SK-N-DZ (cell line): ENCODE data around the gene CFAP100.

ENCODE experiments used
- DNase-seq: peaks from one replicate; pipeline ENCODE4 v3.0.0-alpha.2; 2015; ENCODE audit warnings: low spot score

The CFAP100 gene

DNA sequence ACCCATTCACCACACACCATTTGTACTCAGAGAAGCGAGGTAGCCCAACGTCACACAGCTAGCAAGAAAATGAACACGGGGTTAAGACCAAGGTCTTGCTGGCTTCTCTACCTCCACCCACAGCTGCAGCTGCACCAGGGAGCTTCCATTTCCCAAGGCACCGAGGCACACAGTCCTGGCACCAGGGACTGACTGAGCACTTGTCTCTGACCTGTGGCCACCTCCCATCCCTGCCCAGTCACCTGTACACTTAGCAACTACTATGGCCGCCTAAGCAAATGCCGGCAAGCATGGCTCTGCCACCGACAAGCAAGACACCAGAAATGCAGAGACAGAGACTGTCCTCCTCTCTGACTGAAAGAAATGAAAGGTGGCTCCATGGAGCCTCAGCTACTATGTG lies 65.7 kb downstream of the CFAP100 start:
- DNase-seq, result no peak

DNA sequence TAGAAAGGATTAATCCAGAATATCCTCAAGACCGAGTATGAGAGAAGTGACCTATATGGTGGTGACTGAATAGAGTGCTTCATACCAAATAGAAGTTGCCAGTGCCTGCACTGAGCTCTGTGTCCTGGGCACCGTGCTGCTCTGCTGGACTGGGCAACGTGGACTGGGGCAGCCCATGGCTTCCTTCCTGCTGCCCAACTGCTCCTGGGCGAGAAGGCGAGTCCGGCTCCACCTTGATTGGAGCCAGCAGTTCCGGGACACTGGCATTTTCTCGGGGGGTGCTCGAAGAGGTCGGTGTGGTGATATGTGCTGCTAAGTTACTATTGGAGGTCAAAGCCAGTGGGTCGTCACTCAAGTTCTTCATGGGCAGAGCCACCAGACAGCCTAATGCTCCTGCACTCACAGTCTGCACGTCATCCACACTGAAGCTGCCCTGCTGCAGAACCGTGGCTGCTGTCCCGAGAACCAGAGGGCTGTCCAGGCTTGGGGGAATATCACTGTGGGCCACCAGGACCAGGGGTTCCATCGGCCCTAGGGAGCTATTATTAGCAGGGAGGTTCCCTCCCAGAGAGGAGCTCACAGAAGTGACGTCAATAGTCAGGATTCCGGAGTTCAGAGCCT lies 66.9 kb downstream of the CFAP100 start:
- no peak for DNase-seq

DNA sequence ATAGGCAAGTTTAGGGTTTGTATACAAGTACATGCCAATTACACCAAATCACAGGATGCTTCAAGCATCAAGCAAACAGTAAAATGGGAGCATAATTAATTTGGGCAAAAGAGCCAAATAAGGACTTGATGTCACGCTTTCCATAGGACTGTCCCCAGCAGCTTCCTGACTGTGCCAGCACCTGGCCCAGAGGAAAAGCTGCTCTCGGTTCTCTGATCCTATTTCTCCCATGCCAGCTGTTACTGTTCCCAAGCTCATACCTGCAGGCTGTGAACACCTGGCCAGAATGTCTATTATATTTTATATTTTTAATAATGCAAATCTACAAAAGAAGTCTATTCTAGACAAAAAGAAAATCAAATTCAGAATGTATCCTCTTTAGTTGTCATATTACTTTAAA lies 68.8 kb downstream of the CFAP100 start:
- no peak for DNase-seq

GRCh38 chr3:126464093-126464492 lies 69.4 kb downstream of the CFAP100 start:
- no peak for DNase-seq

GRCh38 chr3:126464494-126464893 lies 69.8 kb downstream of the CFAP100 start:
- DNase-seq, result no peak

DNA sequence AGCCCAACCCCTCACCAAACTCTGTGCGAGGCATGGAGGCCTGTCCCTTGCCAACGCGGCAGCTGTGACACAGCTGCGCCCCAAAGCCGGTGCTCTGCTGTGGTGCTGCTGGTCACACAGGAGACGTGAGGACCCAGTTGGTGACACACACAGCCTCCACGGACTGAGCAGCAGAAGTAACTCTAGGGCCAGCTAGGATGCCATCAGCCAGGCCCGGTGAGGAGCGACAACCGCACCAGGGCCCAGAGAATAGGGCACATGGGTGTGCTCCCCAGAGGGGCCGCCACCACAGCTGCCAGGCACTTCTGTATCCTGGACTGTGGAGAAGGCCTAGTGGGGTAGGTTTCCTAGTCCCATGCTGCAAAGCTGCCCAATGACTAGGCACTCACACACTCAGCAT lies 70.3 kb downstream of the CFAP100 start:
- DNase-seq, result no peak

GRCh38 chr3:126465928-126466544 lies 71.3 kb downstream of the CFAP100 start:
- no peak for DNase-seq

- no peak for DNase-seq
Observed at GRCh38 chr3:126466886-126467610, 72.3 kb downstream of the CFAP100 start.

DNA sequence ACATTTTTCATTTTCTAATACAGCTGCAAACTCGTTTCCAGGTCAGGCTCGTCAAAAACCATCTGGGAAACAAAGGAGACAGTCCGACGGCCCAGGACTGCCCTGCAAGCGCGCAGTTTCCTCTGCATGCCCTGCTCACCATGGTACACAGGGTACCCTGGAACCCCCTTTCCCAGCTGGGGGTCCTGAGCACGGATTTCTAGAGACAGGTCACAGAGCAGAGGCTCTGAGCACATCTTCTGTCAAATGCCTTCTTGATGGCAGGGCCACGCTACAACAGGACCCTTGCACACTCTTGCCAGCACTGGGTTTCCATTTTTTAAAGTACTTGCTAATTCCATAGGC lies 72.9 kb downstream of the CFAP100 start:
- no peak for DNase-seq

GRCh38 chr3:126468028-126468891 lies 73.6 kb downstream of the CFAP100 start:
- DNase-seq, result no peak

DNA sequence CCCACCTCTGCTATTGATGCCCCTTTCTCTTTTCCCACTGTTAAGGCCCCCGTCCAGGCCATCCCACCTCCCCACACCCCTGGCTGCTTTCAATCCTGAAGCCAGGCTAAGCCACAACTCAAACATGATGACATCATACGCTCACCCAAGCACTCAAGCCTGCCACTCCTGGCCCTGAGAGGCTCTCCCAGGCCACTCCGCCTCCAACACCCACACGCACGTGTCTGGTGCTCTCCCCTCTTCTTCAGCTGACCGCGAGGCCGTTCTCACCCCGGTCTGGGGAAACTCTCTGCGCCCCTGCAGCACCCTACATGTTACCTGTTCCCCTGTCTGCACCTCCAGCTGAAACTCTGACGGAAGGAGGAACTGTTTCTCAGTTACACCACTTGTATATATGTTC lies 74.8 kb downstream of the CFAP100 start:
- DNase-seq, result no peak

DNA sequence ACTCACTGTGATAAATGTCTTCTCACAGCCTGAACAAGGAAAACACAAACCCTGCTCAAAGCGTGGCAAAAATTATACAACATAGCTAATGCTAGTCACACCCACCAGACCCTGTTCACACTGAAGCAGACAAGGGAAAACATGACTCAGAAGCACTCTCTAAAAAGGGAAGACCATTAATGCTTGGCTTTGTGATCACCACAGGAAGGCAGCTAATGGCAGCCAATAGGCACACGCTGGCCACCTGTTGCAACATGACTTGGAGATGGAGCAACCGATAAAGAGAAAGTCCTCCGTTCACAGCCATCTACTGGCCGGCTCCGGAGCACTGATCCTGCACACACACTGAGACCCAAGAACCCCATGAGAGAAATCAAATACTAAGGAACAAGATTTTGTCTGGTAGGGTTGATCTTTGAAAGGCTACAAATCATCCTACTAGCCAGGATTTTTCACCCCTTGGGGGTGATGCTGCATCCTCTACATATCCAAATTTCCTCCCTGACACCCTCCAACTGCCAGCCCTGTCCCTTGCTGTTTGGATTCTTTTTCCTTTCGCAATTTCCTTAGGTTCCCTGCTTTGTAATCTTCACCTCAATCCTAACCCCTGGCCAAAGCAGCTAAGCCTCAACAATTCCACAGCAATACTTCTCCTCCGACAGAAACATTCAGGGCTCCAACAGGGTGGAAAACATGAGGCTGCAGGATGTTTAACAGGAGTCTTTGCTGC lies 77.7 kb downstream of the CFAP100 start:
- DNase-seq, result no peak

DNA sequence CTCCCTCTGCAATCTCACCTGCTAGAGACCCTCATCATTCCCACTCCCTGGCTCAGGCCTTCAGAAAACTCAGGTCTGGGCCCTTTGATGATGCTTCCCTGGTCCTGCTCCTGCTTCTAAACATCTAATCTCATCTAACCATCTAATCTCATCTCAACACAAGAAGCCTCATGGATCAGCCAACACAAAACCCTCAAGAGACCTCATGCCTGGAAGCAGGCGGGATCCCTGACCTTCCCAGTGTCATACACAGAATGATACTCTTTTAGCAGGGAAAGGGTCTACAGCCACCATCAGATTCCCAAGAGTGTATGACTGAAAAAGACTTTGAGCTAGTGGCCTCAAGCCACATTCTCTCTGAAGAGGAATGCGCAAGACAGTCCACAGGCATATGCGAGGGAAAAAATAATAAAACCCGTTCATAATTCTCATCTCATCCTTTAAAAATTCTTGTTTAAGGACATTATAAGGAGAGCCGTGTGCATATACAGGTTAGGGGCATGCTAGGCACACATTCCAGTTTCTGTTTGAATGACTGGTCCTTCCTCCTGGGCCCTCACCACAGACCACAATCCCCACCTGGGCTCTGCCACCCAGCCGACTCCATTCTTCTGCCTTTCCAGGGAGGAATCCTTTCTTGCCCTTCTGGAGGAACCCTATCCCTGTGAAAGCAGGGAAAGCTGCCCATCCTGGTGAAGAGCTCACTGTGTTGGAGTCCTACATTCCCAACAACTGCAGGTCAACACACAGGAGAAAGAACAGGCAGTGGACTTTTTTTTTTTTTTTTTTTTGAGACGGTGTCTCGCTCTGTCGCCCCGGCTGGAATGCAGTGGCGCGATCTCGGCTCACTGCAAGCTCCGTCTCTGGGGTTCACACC lies 78.8 kb downstream of the CFAP100 start:
- no peak for DNase-seq

- DNase-seq, result peak; percentile 66
Observed at GRCh38 chr3:126474498-126475412, 80.0 kb downstream of the CFAP100 start.

- peak; percentile 86 for DNase-seq
Observed at GRCh38 chr3:126475413-126476114, 80.9 kb downstream of the CFAP100 start, which contains the start of gene ZXDC. TSS of gene ZXDC (minus strand) at chr3:126475891. CDS start at chr3:126475865, 26 bp downstream.

DNA sequence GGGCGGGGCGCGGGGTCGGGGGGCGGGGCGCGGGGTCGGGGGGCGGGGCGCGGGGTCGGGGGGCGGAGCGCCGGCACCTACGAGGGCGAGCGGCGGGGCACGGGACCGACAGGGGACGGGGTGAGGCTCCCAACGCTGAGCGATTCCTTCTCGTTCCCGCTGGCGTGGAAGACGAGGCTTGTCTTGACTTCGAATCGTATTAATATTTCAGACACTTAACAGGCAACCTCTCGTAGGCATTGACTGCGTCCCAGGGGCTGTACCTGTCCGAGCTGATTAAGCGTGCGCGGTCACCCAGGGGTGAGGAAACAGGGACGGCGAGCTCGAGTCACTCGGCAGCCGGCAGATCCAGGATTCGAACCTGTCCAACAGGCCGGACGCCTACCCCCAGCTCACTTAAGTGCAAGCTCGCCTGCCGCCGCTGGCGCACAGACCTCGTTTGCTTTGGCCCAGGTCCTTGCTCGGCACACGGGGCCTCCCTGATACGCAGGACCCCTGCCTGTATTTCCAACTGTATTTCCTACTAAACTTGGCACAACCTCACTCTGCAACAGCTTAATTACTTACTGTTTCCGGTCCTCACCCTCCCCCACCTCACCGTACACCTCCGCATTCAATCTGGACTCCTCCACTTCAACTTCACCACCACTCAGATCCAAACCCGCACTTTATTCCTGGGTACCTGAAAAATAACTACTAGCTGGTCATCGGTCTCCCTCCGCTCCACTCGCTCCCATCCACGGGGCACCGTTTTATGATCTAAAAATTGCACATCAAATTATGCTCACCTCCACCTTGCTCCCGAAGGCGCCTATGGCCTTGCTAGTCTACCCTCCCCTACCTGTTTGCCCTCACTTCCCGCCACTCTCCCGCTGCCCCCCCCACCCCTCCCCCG lies 81.7 kb downstream of the CFAP100 start:
- DNase-seq, result peak; percentile 52

DNA sequence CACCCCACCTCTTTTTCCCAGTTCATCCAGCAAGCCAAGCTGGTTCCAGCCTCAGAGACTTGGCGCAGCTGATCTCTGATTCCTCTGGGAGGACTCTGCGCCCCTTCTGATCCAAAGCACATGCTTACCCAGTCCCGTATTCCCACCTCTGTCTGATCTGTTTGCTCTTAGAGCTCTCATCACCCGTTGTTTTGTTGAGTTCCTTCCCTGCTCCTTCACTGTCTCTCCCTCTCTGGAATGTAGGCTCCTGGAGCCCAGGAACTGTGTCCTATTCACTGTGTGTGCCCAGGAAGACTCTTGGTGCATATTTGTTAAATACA lies 82.3 kb downstream of the CFAP100 start:
- no peak for DNase-seq
